Medulla oblongata (tissue), 1 donor: ENCODE results near the gene TOB2.

Source experiments
- DNase-seq: peaks from one replicate; pipeline ENCODE4 v3.0.0-alpha.2; 2015; ENCODE audit errors: extremely low spot score

The TOB2 gene

GRCh38 chr22:41384128-41384527, 62.5 kb downstream of the TOB2 start:
- DNase-seq: no peak
